ENCODE measurements around the gene SLC7A10. TPM values are rescaled to one million over a fixed set of nuclear protein-coding genes. Genes with fewer than 3 reads are reported as not detected.
A peak's percentile ranks its signal among the peaks of the same experiment; 100 is the strongest.

SLC7A10 gene
- total RNA-seq, 1 experiment from 2014 or later, result 1.1 TPM

- ATAC-seq (peak; percentile 66; the same call in 1 of the 2 replicates), DNase-seq (ENCODE audit: low read depth, low spot score) (no peak)
- Histone ChIP-seq H3K9me3 (ENCODE audit: control insufficient read depth, insufficient read depth, low read depth, low read length) (no peaks in the 10 kb centered on the region), H3K27ac (ENCODE audit: low read length) (no peak overlapping the region), H3K4me1 (ENCODE audit: control insufficient read depth, insufficient read depth, low read length) (peaks cover 10% of the 10 kb centered on the region), H3K36me3 (ENCODE audit: control insufficient read depth, insufficient read depth, low read length) (no peaks in the 10 kb centered on the region), H3K4me3 (ENCODE audit: low read depth in 2 of 2, low read length in 2 of 2) (no peak overlapping the region), H3K27me3 (ENCODE audit: control insufficient read depth, insufficient read depth, low read length) (no peaks in the 10 kb centered on the region)
- CTCF ChIA-PET, result no interaction called here
- POLR2A ChIA-PET, result interaction anchor here (0.6 kb wide), 1 partner anchor 412 kb away, joined by 4 read pairs; no protein-coding TSS in a partner anchor
- intact Hi-C loops (cut with micrococcal nuclease; ENCODE audit: unreplicated experiment) (no loop called here), in situ Hi-C loops (cut with HindIII; ENCODE audit: low pct_unique_long_range_greater_than_20kb, low sequenced_read_pairs) (no loop called here)
- BruUV-seq (replicated peaks), result no TSS peak
- no peak for TF ChIP-seq TCF7L2 (IDR thresholded peaks at IDR 0.05; ENCODE audit: low read depth, low read length)
- TF ChIP-seq POLR2AphosphoS5 (IDR thresholded peaks at IDR 0.05; ENCODE audit: low read depth, low read length), result no peak
- no peak for TF ChIP-seq REST (IDR thresholded peaks at IDR 0.05; ENCODE audit: insufficient read depth in 1 of 2, low read depth in 2 of 2, low read length in 1 of 2)
- no peak for TF ChIP-seq SIN3A (IDR thresholded peaks at IDR 0.05; ENCODE audit: borderline replicate concordance, insufficient read depth, low read depth, low read length)
- TF ChIP-seq CTCF (IDR thresholded peaks at IDR 0.05), result no peak
Measured at GRCh38 chr19:33273881-33274662, 48.4 kb upstream of the SLC7A10 start.

DNA sequence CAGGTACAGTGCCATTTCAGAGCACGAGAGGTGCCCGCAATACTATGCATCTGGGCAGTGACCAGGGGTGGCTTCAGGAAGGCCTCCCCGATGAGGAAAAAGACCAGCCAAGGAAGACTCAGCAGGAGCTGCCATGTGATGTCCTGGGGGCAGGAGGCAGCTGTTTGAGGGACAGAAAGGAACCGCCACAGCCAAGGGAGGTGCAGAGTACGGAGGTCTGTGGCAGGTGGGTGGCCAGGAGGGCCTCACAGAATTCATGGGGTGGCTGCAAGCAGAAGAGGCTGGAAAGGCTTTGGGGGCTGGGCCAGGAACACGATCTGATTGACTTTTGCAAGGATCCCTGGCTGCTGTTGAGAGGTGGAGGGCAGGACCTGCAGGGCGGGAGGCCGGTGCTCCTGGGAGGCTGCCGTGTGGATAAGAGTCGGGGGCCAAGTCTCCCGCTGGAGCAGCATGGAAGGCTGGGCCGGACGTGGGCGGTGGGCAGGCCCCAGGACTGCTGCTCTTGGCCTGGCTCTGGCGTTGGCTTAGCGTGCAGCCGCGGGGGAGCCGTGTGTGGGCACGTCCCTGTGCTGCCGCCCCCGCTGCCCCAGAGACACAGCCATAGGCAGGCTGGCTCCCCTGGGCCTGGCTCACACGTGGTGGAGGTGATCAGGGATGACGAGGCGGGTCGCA, 47.6 kb upstream of the SLC7A10 start:
- ATAC-seq (no peak), DNase-seq (ENCODE audit: low read depth, low spot score) (no peak)
- H3K4me1 ChIP-seq (ENCODE audit: control insufficient read depth, insufficient read depth, low read length), result peaks cover 3% of the 10 kb centered on the region
- H3K9me3 ChIP-seq (ENCODE audit: control insufficient read depth, insufficient read depth, low read depth, low read length), result no peaks in the 10 kb centered on the region
- no peak overlapping the region for H3K27ac ChIP-seq (ENCODE audit: low read length)
- no TSS peak for BruUV-seq (replicated peaks)
- CTCF ChIA-PET, result no interaction called here
- in situ Hi-C loops (cut with HindIII; ENCODE audit: low pct_unique_long_range_greater_than_20kb, low sequenced_read_pairs) (no loop called here), intact Hi-C loops (cut with micrococcal nuclease; ENCODE audit: unreplicated experiment) (no loop called here)
- TF ChIP-seq CTCF (IDR thresholded peaks at IDR 0.05) (no peak), TCF7L2 (IDR thresholded peaks at IDR 0.05; ENCODE audit: low read depth, low read length) (no peak), POLR2AphosphoS5 (IDR thresholded peaks at IDR 0.05; ENCODE audit: low read depth, low read length) (no peak), REST (IDR thresholded peaks at IDR 0.05; ENCODE audit: insufficient read depth in 1 of 2, low read depth in 2 of 2, low read length in 1 of 2) (no peak), SIN3A (IDR thresholded peaks at IDR 0.05; ENCODE audit: borderline replicate concordance, insufficient read depth, low read depth, low read length) (no peak)
- H3K36me3 ChIP-seq (ENCODE audit: control insufficient read depth, insufficient read depth, low read length), result no peaks in the 10 kb centered on the region
- H3K27me3 ChIP-seq (ENCODE audit: control insufficient read depth, insufficient read depth, low read length), result no peaks in the 10 kb centered on the region
- POLR2A ChIA-PET, result no interaction called here
- no peak overlapping the region for H3K4me3 ChIP-seq (ENCODE audit: low read depth in 2 of 2, low read length in 2 of 2)

All from Panc1 (cell line).